C4-2B (cell line): ENCODE data around the gene UXT.

Experiments
- CTCF ChIP-seq: fragments of 450-650 bp; conservative IDR thresholded peaks from 2 replicates; pipeline ENCODE4 v1.5.1; 2017; ENCODE audit warnings: mild to moderate bottlenecking
- ZFX ChIP-seq: fragments of 450-650 bp; IDR thresholded peaks from 2 replicates; pipeline ENCODE4 v1.6.1; 2017

DNA sequence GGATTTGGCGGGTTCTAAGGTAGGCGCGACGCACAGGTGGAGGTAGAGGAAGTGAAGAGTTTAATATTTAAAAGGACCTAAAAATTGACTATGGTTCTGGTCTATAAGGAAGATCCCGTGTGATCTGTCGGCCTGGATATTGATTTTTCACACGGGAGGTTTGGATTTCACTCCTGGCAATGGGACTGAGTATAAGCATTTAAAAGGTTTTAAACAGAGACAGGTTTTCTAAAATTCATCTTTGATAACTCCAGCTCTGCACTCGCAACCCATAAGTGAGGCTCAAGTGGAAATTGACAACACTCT, 394 bp upstream of the UXT start:
- TF ChIP-seq ZFX (no peak), CTCF (no peak)
